OCI-LY1 (cell line): ENCODE measurements around the gene GALNT17.

Experiments
- H2AFZ ChIP-seq: fragments of 200-600 bp; sonication (generic), shearing (Covaris generic); 2 replicates; pipeline ENCODE4 v1.6.0; 2014; ENCODE audit warnings: antibody characterized with exemption, mild to moderate bottlenecking, low read length
- H3F3A ChIP-seq: fragments of 200-600 bp; sonication (generic), shearing (Covaris generic); 2 replicates; pipeline ENCODE4 v1.6.0; 2014; ENCODE audit warnings: mild to moderate bottlenecking, antibody characterized with exemption, low read length, moderate library complexity; ENCODE audit not compliant: insufficient read depth
- H3K27ac ChIP-seq: fragments of 200-600 bp; sonication (generic); 2 replicates; pipeline ENCODE4 v1.5.1; 2014; ENCODE audit warnings: low read length, mixed run types, mild to moderate bottlenecking, low read depth; ENCODE audit not compliant: poor library complexity, severe bottlenecking
- H3K27me3 ChIP-seq: fragments of 200-600 bp; sonication (generic); 2 replicates; pipeline ENCODE4 v1.6.0; 2014; ENCODE audit warnings: antibody characterized with exemption, mild to moderate bottlenecking, low read length, moderate library complexity; ENCODE audit not compliant: insufficient read depth
- H3K36me3 ChIP-seq: fragments of 200-600 bp; sonication (generic); 2 replicates; pipeline ENCODE4 v1.6.1; 2014; ENCODE audit warnings: mild to moderate bottlenecking, antibody characterized with exemption, low read length, moderate library complexity, mixed read lengths; ENCODE audit not compliant: insufficient read depth
- H3K4me1 ChIP-seq: fragments of 200-600 bp; sonication (generic); 2 replicates; pipeline ENCODE4 v1.5.1; 2014; ENCODE audit warnings: mild to moderate bottlenecking, low read length, moderate library complexity; ENCODE audit not compliant: insufficient read depth, severe bottlenecking
- H3K4me2 ChIP-seq: fragments of 200-600 bp; sonication (generic), shearing (Covaris generic); 2 replicates; pipeline ENCODE4 v1.6.1; 2014; ENCODE audit warnings: low read length
- H3K4me3 ChIP-seq: fragments of 200-600 bp; sonication (generic); 2 replicates; pipeline ENCODE4 v1.5.1; 2014; ENCODE audit warnings: low read length, low read depth, mild to moderate bottlenecking, mixed read lengths; ENCODE audit not compliant: poor library complexity, severe bottlenecking
- H3K79me2 ChIP-seq: fragments of 200-600 bp; shearing (Covaris generic); 2 replicates; pipeline ENCODE4 v1.6.1; 2016; ENCODE audit warnings: mixed run types, low read length, mixed read lengths; ENCODE audit not compliant: insufficient read depth
- H3K9ac ChIP-seq: fragments of 200-600 bp; sonication (generic), shearing (Covaris generic); 2 replicates; pipeline ENCODE4 v1.6.1; 2014; ENCODE audit warnings: mild to moderate bottlenecking, low read length, mixed read lengths
- H3K9me2 ChIP-seq: fragments of 200-600 bp; sonication (generic), shearing (Covaris generic); 2 replicates; pipeline ENCODE4 v1.6.1; 2014; ENCODE audit warnings: low read depth, mild to moderate bottlenecking, low read length, mixed read lengths
- H3K9me3 ChIP-seq: fragments of 200-600 bp; shearing (Covaris generic); 2 replicates; pipeline ENCODE4 v1.6.1; 2014; ENCODE audit warnings: low read length, mixed read lengths
- H4K20me1 ChIP-seq: fragments of 200-600 bp; sonication (generic), shearing (Covaris generic); 2 replicates; pipeline ENCODE4 v1.6.0; 2016; ENCODE audit warnings: mild to moderate bottlenecking, low read length; ENCODE audit not compliant: insufficient read depth
- CTCF ChIP-seq: fragments of 200-600 bp; sonication (generic), shearing (Covaris generic); IDR thresholded peaks from 2 replicates; pipeline ENCODE4 v1.5.1; 2017; ENCODE audit warnings: mild to moderate bottlenecking, antibody characterized with exemption, low read length, moderate library complexity, mixed read lengths
- EZH2 ChIP-seq: fragments of 200-600 bp; sonication (generic), shearing (Covaris generic); IDR thresholded peaks from 2 replicates; pipeline ENCODE4 v1.8.0; 2017; ENCODE audit warnings: borderline replicate concordance, mixed run types, mild to moderate bottlenecking, antibody characterized with exemption, low read length, moderate library complexity, mixed read lengths

GALNT17 gene

GRCh38 chr7:71657386-71657785 is 525.4 kb downstream of the GALNT17 start:
- Histone ChIP-seq H4K20me1 (no peaks in the 10 kb centered on the region), H3K9me3 (no peaks in the 10 kb centered on the region), H3K4me1 (no peaks in the 10 kb centered on the region), H3K4me3 (no peak overlapping the region), H3F3A (no peaks in the 10 kb centered on the region), H3K9ac (no peak overlapping the region), H3K27me3 (0 out of 2 replicates have a peak, but pooled peaks cover 5% of the 10 kb centered on the region), H3K36me3 (no peaks in the 10 kb centered on the region), H2AFZ (no peak overlapping the region), H3K9me2 (no peaks in the 10 kb centered on the region), H3K79me2 (no peaks in the 10 kb centered on the region), H3K4me2 (no peak overlapping the region), H3K27ac (no peak overlapping the region)
- TF ChIP-seq EZH2, result no peak
- no peak for TF ChIP-seq CTCF

- H3K36me3 ChIP-seq, result no peaks in the 10 kb centered on the region
- no peaks in the 10 kb centered on the region for H3K9me2 ChIP-seq
- H3K27ac ChIP-seq, result no peak overlapping the region
These were observed 527.7 kb downstream of the GALNT17 start for GRCh38 chr7:71659622-71660021.

GRCh38 chr7:71661671-71662224 is 529.8 kb downstream of the GALNT17 start:
- no peaks in the 10 kb centered on the region for H3K9me3 ChIP-seq
- TF ChIP-seq CTCF (no peak), EZH2 (no peak)

More at GRCh38 chr7:71659622-71660021, 527.7 kb downstream of the GALNT17 start:
- H3K4me3 ChIP-seq, result no peak overlapping the region
- H3K4me2 ChIP-seq, result no peak overlapping the region
- H2AFZ ChIP-seq, result no peak overlapping the region
- H3K79me2 ChIP-seq, result no peaks in the 10 kb centered on the region
- no peaks in the 10 kb centered on the region for H3F3A ChIP-seq
- H4K20me1 ChIP-seq, result no peaks in the 10 kb centered on the region
- no peak overlapping the region for H3K9ac ChIP-seq
- H3K27me3 ChIP-seq, result 0 out of 2 replicates have a peak, but pooled peaks cover 5% of the 10 kb centered on the region
- no peak for TF ChIP-seq EZH2
- no peak for TF ChIP-seq CTCF
- no peaks in the 10 kb centered on the region for H3K9me3 ChIP-seq
- no peaks in the 10 kb centered on the region for H3K4me1 ChIP-seq

More at GRCh38 chr7:71661671-71662224, 529.8 kb downstream of the GALNT17 start:
- H3K4me2 ChIP-seq, result no peak overlapping the region
- no peaks in the 10 kb centered on the region for H3K79me2 ChIP-seq
- H3K4me1 ChIP-seq, result no peaks in the 10 kb centered on the region
- no peak overlapping the region for H2AFZ ChIP-seq
- no peaks in the 10 kb centered on the region for H3F3A ChIP-seq
- H3K9ac ChIP-seq, result no peak overlapping the region
- H3K4me3 ChIP-seq, result no peak overlapping the region
- no peaks in the 10 kb centered on the region for H4K20me1 ChIP-seq
- H3K27ac ChIP-seq, result no peak overlapping the region
- H3K27me3 ChIP-seq, result no peaks in the 10 kb centered on the region
- H3K9me2 ChIP-seq, result no peaks in the 10 kb centered on the region
- H3K36me3 ChIP-seq, result no peaks in the 10 kb centered on the region
